Measurements from ENCODE around the gene TCF15. TPM values are rescaled to one million over a fixed set of nuclear protein-coding genes. Genes with fewer than 3 reads are reported as not detected.

Gene TCF15
- 0.13 TPM in 1 of 2 replicates, not detected in the other for total RNA-seq

- no peaks in the 10 kb centered on the region for H3K36me3 Mint-ChIP-seq (ENCODE audit: low read depth)
- intact Hi-C loops (cut with micrococcal nuclease) = loop anchor here (5.0 kb wide), 1 partner anchor 57 kb away; no protein-coding TSS in a partner anchor
- DNase-seq (ENCODE audit: low spot score) = peak; percentile 1
Observed at GRCh38 chr20:610130-611046, at the start of gene TCF15. TSS of gene TCF15 (minus strand) at chr20:610309. CDS start at chr20:610237, 72 bp downstream.

GRCh38 chr20:658731-659291 lies 48.7 kb upstream of the TCF15 start:
- intact Hi-C loops (cut with micrococcal nuclease) = loop anchor here (10.0 kb wide), 1 partner anchor 194 kb away; the partner anchor contains the start of gene TBC1D20
- H3K36me3 Mint-ChIP-seq (ENCODE audit: low read depth) = peaks cover 2% of the 10 kb centered on the region
- peaks cover 23% of the 10 kb centered on the region for H3K4me1 Mint-ChIP-seq (ENCODE audit: low read depth)
- H3K4me3 Mint-ChIP-seq = no peak overlapping the region
- no peaks in the 10 kb centered on the region for H3K9me3 Mint-ChIP-seq
- H3K27ac Mint-ChIP-seq = no peak overlapping the region
- DNase-seq (ENCODE audit: low spot score) = no peak
- peaks cover 56% of the 10 kb centered on the region for H3K27me3 Mint-ChIP-seq (ENCODE audit: insufficient read depth)

More at GRCh38 chr20:610130-611046, at the start of gene TCF15:
- Mint-ChIP-seq H3K9me3 (no peaks in the 10 kb centered on the region), H3K4me3 (no peak within 1 kb of the TSS), H3K4me1 (ENCODE audit: low read depth) (no peaks in the 10 kb centered on the region), H3K27me3 (ENCODE audit: insufficient read depth) (peaks cover 45% of the 10 kb centered on the region), H3K27ac (no peak within 1 kb of the TSS)

- Mint-ChIP-seq H3K4me1 (ENCODE audit: low read depth) (peaks cover 26% of the 10 kb centered on the region), H3K4me3 (no peak overlapping the region), H3K36me3 (ENCODE audit: low read depth) (peaks cover 2% of the 10 kb centered on the region)
Observed at GRCh38 chr20:658202-658601, 48.1 kb upstream of the TCF15 start.

GRCh38 chr20:655726-656624 lies 45.9 kb upstream of the TCF15 start:
- DNase-seq (ENCODE audit: low spot score) = no peak
- Mint-ChIP-seq H3K9me3 (no peaks in the 10 kb centered on the region), H3K4me1 (ENCODE audit: low read depth) (peaks cover 37% of the 10 kb centered on the region), H3K27me3 (ENCODE audit: insufficient read depth) (peaks cover 34% of the 10 kb centered on the region), H3K27ac (no peak overlapping the region), H3K4me3 (no peak overlapping the region), H3K36me3 (ENCODE audit: low read depth) (peaks cover 2% of the 10 kb centered on the region)
- intact Hi-C loops (cut with micrococcal nuclease) = loop anchor here (10.0 kb wide), 1 partner anchor 191 kb away; the partner anchor contains the start of gene TBC1D20

More at GRCh38 chr20:658202-658601, 48.1 kb upstream of the TCF15 start:
- no peak overlapping the region for H3K27ac Mint-ChIP-seq
- no peaks in the 10 kb centered on the region for H3K9me3 Mint-ChIP-seq
- DNase-seq (ENCODE audit: low spot score) = no peak
- intact Hi-C loops (cut with micrococcal nuclease) = loop anchor here (10.0 kb wide), 1 partner anchor 193 kb away; the partner anchor contains the start of gene TBC1D20
- peaks cover 55% of the 10 kb centered on the region for H3K27me3 Mint-ChIP-seq (ENCODE audit: insufficient read depth)

- Mint-ChIP-seq H3K27ac (peak overlapping the region; percentile 62), H3K27me3 (ENCODE audit: insufficient read depth) (peaks cover 22% of the 10 kb centered on the region), H3K9me3 (no peaks in the 10 kb centered on the region), H3K36me3 (ENCODE audit: low read depth) (peaks cover 13% of the 10 kb centered on the region), H3K4me3 (peak overlapping the region; percentile 83), H3K4me1 (ENCODE audit: low read depth) (peaks cover 35% of the 10 kb centered on the region)
- intact Hi-C loops (cut with micrococcal nuclease) = loop anchor here (10.0 kb wide), 1 partner anchor 190 kb away; the partner anchor contains the start of gene TBC1D20
- no peak for DNase-seq (ENCODE audit: low spot score)
Observed at GRCh38 chr20:654417-654750, 44.3 kb upstream of the TCF15 start.

- Mint-ChIP-seq H3K4me1 (ENCODE audit: low read depth) (peaks cover 35% of the 10 kb centered on the region), H3K9me3 (no peaks in the 10 kb centered on the region), H3K27me3 (ENCODE audit: insufficient read depth) (peaks cover 18% of the 10 kb centered on the region), H3K36me3 (ENCODE audit: low read depth) (peaks cover 17% of the 10 kb centered on the region), H3K27ac (peak overlapping the region; percentile 62), H3K4me3 (peak overlapping the region; percentile 83)
- intact Hi-C loops (cut with micrococcal nuclease) = loop anchor here (1.0 to 10.0 kb wide), 5 partner anchors 9 to 189 kb away; partner anchors contain the start of genes CSNK2A1, FAM110A and TBC1D20
- no peak for DNase-seq (ENCODE audit: low spot score)
Observed at GRCh38 chr20:653590-654416, 43.7 kb upstream of the TCF15 start.

- peak; percentile 80 for DNase-seq (ENCODE audit: low spot score)
- Mint-ChIP-seq H3K27ac (peak within 1 kb of the TSS; percentile 81), H3K4me1 (ENCODE audit: low read depth) (peaks cover 35% of the 10 kb centered on the region), H3K4me3 (peak within 1 kb of the TSS; percentile 87), H3K36me3 (ENCODE audit: low read depth) (peaks cover 23% of the 10 kb centered on the region), H3K9me3 (no peaks in the 10 kb centered on the region), H3K27me3 (ENCODE audit: insufficient read depth) (peaks cover 16% of the 10 kb centered on the region)
- intact Hi-C loops (cut with micrococcal nuclease) = loop anchor here (1.0 to 10.0 kb wide), 5 partner anchors 8 to 188 kb away; partner anchors contain the start of genes CSNK2A1, FAM110A and TBC1D20
Observed at GRCh38 chr20:653110-653589, 43.0 kb upstream of the TCF15 start, which contains the start of gene SRXN1. TSS of gene SRXN1 (minus strand) at chr20:653200. CDS start at chr20:653185, 15 bp downstream.

- peaks cover 35% of the 10 kb centered on the region for H3K4me1 Mint-ChIP-seq (ENCODE audit: low read depth)
- peak overlapping the region; percentile 87 for H3K4me3 Mint-ChIP-seq
- H3K27ac Mint-ChIP-seq = peak overlapping the region; percentile 81
- peaks cover 28% of the 10 kb centered on the region for H3K36me3 Mint-ChIP-seq (ENCODE audit: low read depth)
- peaks cover 11% of the 10 kb centered on the region for H3K27me3 Mint-ChIP-seq (ENCODE audit: insufficient read depth)
- no peaks in the 10 kb centered on the region for H3K9me3 Mint-ChIP-seq
- intact Hi-C loops (cut with micrococcal nuclease) = loop anchor here (1.0 to 10.0 kb wide), 5 partner anchors 7 to 188 kb away; partner anchors contain the start of genes CSNK2A1, FAM110A and TBC1D20
- peak; percentile 2 for DNase-seq (ENCODE audit: low spot score)
Observed at GRCh38 chr20:652615-653109, 42.6 kb upstream of the TCF15 start.

- H3K4me1 Mint-ChIP-seq (ENCODE audit: low read depth) = peaks cover 35% of the 10 kb centered on the region
- no peak for DNase-seq (ENCODE audit: low spot score)
- H3K36me3 Mint-ChIP-seq (ENCODE audit: low read depth) = peaks cover 35% of the 10 kb centered on the region
- H3K27ac Mint-ChIP-seq = peak overlapping the region; percentile 81
- peaks cover 5% of the 10 kb centered on the region for H3K27me3 Mint-ChIP-seq (ENCODE audit: insufficient read depth)
- no peaks in the 10 kb centered on the region for H3K9me3 Mint-ChIP-seq
- intact Hi-C loops (cut with micrococcal nuclease) = loop anchor here (2.0 to 10.0 kb wide), 2 partner anchors 181 to 187 kb away; partner anchors contain the start of genes FAM110A and TBC1D20
- peak overlapping the region; percentile 87 for H3K4me3 Mint-ChIP-seq
Observed at GRCh38 chr20:651713-652614, 41.9 kb upstream of the TCF15 start.

GRCh38 chr20:650954-651353 lies 40.8 kb upstream of the TCF15 start:
- H3K9me3 Mint-ChIP-seq = no peaks in the 10 kb centered on the region
- intact Hi-C loops (cut with micrococcal nuclease) = loop anchor here (10.0 kb wide), 1 partner anchor 186 kb away; the partner anchor contains the start of gene TBC1D20
- peaks cover 3% of the 10 kb centered on the region for H3K27me3 Mint-ChIP-seq (ENCODE audit: insufficient read depth)
- DNase-seq (ENCODE audit: low spot score) = no peak
- H3K4me3 Mint-ChIP-seq = peak overlapping the region; percentile 87
- H3K27ac Mint-ChIP-seq = no peak overlapping the region
- H3K36me3 Mint-ChIP-seq (ENCODE audit: low read depth) = peaks cover 39% of the 10 kb centered on the region
- peaks cover 35% of the 10 kb centered on the region for H3K4me1 Mint-ChIP-seq (ENCODE audit: low read depth)

Data from activated T-helper 1 cell treated with anti-CD3 and anti-CD28 coated beads, Interleukin-12 subunit alpha, Interleukin-12 subunit beta, Interleukin-2, Interleukin-4 antibody, amounts not matched to agents 30 ng/mL and 10 ng/mL and 1 ng/mL, durations not matched to agents 14 hours and 24 hours and 36 hours (primary cell).